RWPE1 (cell line): ENCODE measurements around the gene HLA-DQA1.

Experiments
- CTCF ChIA-PET: fragments of 350-600 bp; sonication (Branson Sonifier 250); formaldehyde crosslinking; extraction: SDS; loops from one replicate; lab custom pipeline; 2021; lab: Yijun Ruan, JAX
- POLR2A ChIA-PET: fragments of 400-600 bp; formaldehyde crosslinking; extraction: SDS; loops from one replicate; lab custom pipeline; 2020; ENCODE audit warnings: antibody characterized with exemption; ENCODE audit not compliant: low non-redundant PET; lab: Yijun Ruan, JAX
- DNase-seq: peaks from one replicate; pipeline ENCODE4 v3.0.0; 2012; ENCODE audit warnings: low spot score
- H3K27ac ChIP-seq: fragments of 450-650 bp; 2 replicates; pipeline ENCODE4 v1.5.1; 2017
- CTCF ChIP-seq: fragments of 450-650 bp; conservative IDR thresholded peaks from 2 replicates; pipeline ENCODE4 v1.5.1; 2017; ENCODE audit warnings: low read depth, mild to moderate bottlenecking

Gene HLA-DQA1

GRCh38 chr6:32603222-32603621 lies 34.0 kb upstream of the HLA-DQA1 start:
- no peak for TF ChIP-seq CTCF
- no peak for DNase-seq
- ChIA-PET CTCF (no interaction called here), POLR2A (no interaction called here)
- no peak overlapping the region for H3K27ac ChIP-seq

- no peak for TF ChIP-seq CTCF
- DNase-seq, result no peak
- ChIA-PET POLR2A (no interaction called here), CTCF (no interaction called here)
- H3K27ac ChIP-seq, result no peak overlapping the region
Measured at GRCh38 chr6:32603888-32604287, 33.3 kb upstream of the HLA-DQA1 start.

- POLR2A ChIA-PET, result no interaction called here
- CTCF ChIA-PET, result no interaction called here
- DNase-seq, result no peak
- H3K27ac ChIP-seq, result no peak overlapping the region
- no peak for TF ChIP-seq CTCF
Measured at GRCh38 chr6:32604434-32604877, 32.8 kb upstream of the HLA-DQA1 start.

GRCh38 chr6:32607263-32607987 lies 29.8 kb upstream of the HLA-DQA1 start:
- ChIA-PET POLR2A (no interaction called here), CTCF (no interaction called here)
- DNase-seq, result no peak
- H3K27ac ChIP-seq, result no peak overlapping the region
- no peak for TF ChIP-seq CTCF

GRCh38 chr6:32607988-32608298 lies 29.3 kb upstream of the HLA-DQA1 start:
- CTCF ChIA-PET, result no interaction called here
- no peak overlapping the region for H3K27ac ChIP-seq
- no peak for DNase-seq
- POLR2A ChIA-PET, result no interaction called here
- no peak for TF ChIP-seq CTCF

GRCh38 chr6:32608362-32608761 lies 28.8 kb upstream of the HLA-DQA1 start:
- ChIA-PET POLR2A (no interaction called here), CTCF (no interaction called here)
- no peak for TF ChIP-seq CTCF
- DNase-seq, result no peak
- no peak overlapping the region for H3K27ac ChIP-seq
